Bronchial epithelial cell (primary cell): ENCODE results near the gene ATAT1. TPM values are rescaled to one million over a fixed set of nuclear protein-coding genes. Genes with fewer than 3 reads are reported as not detected.

Experiments
- DNase-seq: peaks from one replicate; pipeline ENCODE4 v3.0.0-alpha.2; 2010; ENCODE audit warnings: low read depth
- FAIRE-seq: peaks from 2 replicates; lab custom pipeline; 2011; peaks lifted over from hg19 to GRCh38; lab: Jason Lieb, UNC
- H3K27me3 ChIP-seq: 2 replicates; pipeline ENCODE4 v1.5.1; 2011; ENCODE audit warnings: low read length; ENCODE audit not compliant: control insufficient read depth, insufficient read depth
- H3K36me3 ChIP-seq: 2 replicates; pipeline ENCODE4 v1.5.1; 2011; ENCODE audit warnings: low read length; ENCODE audit not compliant: control insufficient read depth, insufficient read depth
- H3K4me3 ChIP-seq: 2 replicates; pipeline ENCODE4 v1.5.1; 2011; ENCODE audit warnings: mild to moderate bottlenecking, low read depth, low read length, control low read depth
- CTCF ChIP-seq: IDR thresholded peaks from 2 replicates; pipeline ENCODE4 v1.5.1; 2011; ENCODE audit warnings: mild to moderate bottlenecking, moderate library complexity, low read length, control low read depth, inconsistent platforms; ENCODE audit not compliant: insufficient read depth, severe bottlenecking
- total RNA-seq: library from RNA; depleted of rRNA; stranded (reverse); fragments of >200 nt; gene quantifications from 2 replicates; pipeline ENCODE4 v1.2.1, GENCODE V29; 2014

The ATAT1 gene
- total RNA-seq, 1 donor from 2014 or later = 2.9 TPM

- DNase-seq (peak; percentile 27), FAIRE-seq (no peak)
- TF ChIP-seq CTCF = no peak
- Histone ChIP-seq H3K36me3 (peaks cover 6% of the 10 kb centered on the region), H3K27me3 (no peaks in the 10 kb centered on the region), H3K4me3 (peak within 1 kb of the TSS; percentile 76)
These were observed 59.6 kb downstream of the ATAT1 start, which contains the start of gene PPP1R18 for GRCh38 chr6:30686009-30686907. TSS of gene PPP1R18 (minus strand) at chr6:30686645. CDS start at chr6:30686018, 627 bp downstream.

GRCh38 chr6:30686908-30687658 lies 60.4 kb downstream of the ATAT1 start:
- H3K36me3 ChIP-seq = peaks cover 6% of the 10 kb centered on the region
- TF ChIP-seq CTCF = no peak
- H3K4me3 ChIP-seq = peak overlapping the region; percentile 76
- no peaks in the 10 kb centered on the region for H3K27me3 ChIP-seq
- DNase-seq = peak; percentile 94
- no peak for FAIRE-seq

GRCh38 chr6:30687659-30688431 lies 61.2 kb downstream of the ATAT1 start:
- TF ChIP-seq CTCF = no peak
- H3K27me3 ChIP-seq = no peaks in the 10 kb centered on the region
- H3K4me3 ChIP-seq = peak overlapping the region; percentile 76
- peaks cover 6% of the 10 kb centered on the region for H3K36me3 ChIP-seq
- DNase-seq (no peak), FAIRE-seq (no peak)

- Histone ChIP-seq H3K4me3 (no peak overlapping the region), H3K36me3 (peaks cover 5% of the 10 kb centered on the region), H3K27me3 (no peaks in the 10 kb centered on the region)
- TF ChIP-seq CTCF = no peak
- no peak for FAIRE-seq
- DNase-seq = no peak
These were observed 61.9 kb downstream of the ATAT1 start for GRCh38 chr6:30688569-30688968.

GRCh38 chr6:30689022-30689865 lies 62.6 kb downstream of the ATAT1 start:
- FAIRE-seq (no peak), DNase-seq (no peak)
- Histone ChIP-seq H3K36me3 (peaks cover 3% of the 10 kb centered on the region), H3K4me3 (no peak overlapping the region), H3K27me3 (no peaks in the 10 kb centered on the region)
- TF ChIP-seq CTCF = no peak
